Activated CD4-positive, alpha-beta T cell treated with anti-CD3 and anti-CD28 coated beads for 24 hours (primary cell): ENCODE measurements around the gene ADAMTS16.
A peak's percentile ranks its signal among the peaks of the same experiment; 100 is the strongest.
"Not testable (repeated sequence)": the region's sequence is repeated elsewhere in the genome, so short reads cannot be mapped to it uniquely, and the experiment has no call there.

Source experiments
- DNase-seq, 2 donors: peaks; one replicate each; pipeline ENCODE4 v3.0.0-alpha.2; 2020; ENCODE audit warnings: low read depth in 2 of 2

Gene ADAMTS16

GRCh38 chr5:5139777-5140478, at the start of gene ADAMTS16:
Gene ADAMTS16, plus strand, starts transcription at chr5:5140330. Its CDS starts 138 bp downstream, at chr5:5140468.
- DNase-seq = no peak

- no peak for DNase-seq
Observed at GRCh38 chr5:5092149-5092548, 48.0 kb upstream of the ADAMTS16 start.

- no peak for DNase-seq
Observed at GRCh38 chr5:5100635-5101034, 39.5 kb upstream of the ADAMTS16 start.

GRCh38 chr5:5101676-5102075, 38.5 kb upstream of the ADAMTS16 start:
- no peak for DNase-seq

GRCh38 chr5:5103245-5103644, 36.9 kb upstream of the ADAMTS16 start:
- DNase-seq = no peak

- no peak for DNase-seq
Observed at GRCh38 chr5:5104550-5104949, 35.6 kb upstream of the ADAMTS16 start.

GRCh38 chr5:5105531-5105930, 34.6 kb upstream of the ADAMTS16 start:
- no peak for DNase-seq

GRCh38 chr5:5116956-5117355, 23.2 kb upstream of the ADAMTS16 start:
- DNase-seq = no peak

- no peak for DNase-seq
Observed at GRCh38 chr5:5122776-5123175, 17.4 kb upstream of the ADAMTS16 start.

GRCh38 chr5:5124231-5124630, 15.9 kb upstream of the ADAMTS16 start:
- DNase-seq = no peak

GRCh38 chr5:5126444-5126843, 13.7 kb upstream of the ADAMTS16 start:
- no peak for DNase-seq

GRCh38 chr5:5128766-5129165, 11.4 kb upstream of the ADAMTS16 start:
- no peak for DNase-seq

- DNase-seq = no peak
Observed at GRCh38 chr5:5132234-5132633, 7.9 kb upstream of the ADAMTS16 start.

GRCh38 chr5:5132693-5133295, 7.3 kb upstream of the ADAMTS16 start:
- no peak for DNase-seq

GRCh38 chr5:5134107-5134506, 6.0 kb upstream of the ADAMTS16 start:
- DNase-seq = no peak

- DNase-seq = no peak
Observed at GRCh38 chr5:5135957-5136676, 4.0 kb upstream of the ADAMTS16 start.

GRCh38 chr5:5137851-5138250, 2.3 kb upstream of the ADAMTS16 start:
- DNase-seq = not testable (repeated sequence)

GRCh38 chr5:5139336-5139776, 774 bp upstream of the ADAMTS16 start:
- no peak for DNase-seq

GRCh38 chr5:5140479-5141338, 579 bp downstream of the ADAMTS16 start:
- DNase-seq = no peak

- DNase-seq = no peak
Observed at GRCh38 chr5:5141339-5141599, 1.1 kb downstream of the ADAMTS16 start.

- peak; percentile 26 to 48 for DNase-seq
Observed at GRCh38 chr5:5141625-5142525, 1.7 kb downstream of the ADAMTS16 start.
